M059J (cell line): ENCODE results near the gene NAA80. TPM values are rescaled to one million over a fixed set of nuclear protein-coding genes. Genes with fewer than 3 reads are reported as not detected.
A peak's percentile ranks its signal among the peaks of the same experiment; 100 is the strongest.

Experiments used
- DNase-seq: peaks from one replicate; pipeline ENCODE4 v3.0.0-alpha.2; 2012; ENCODE audit warnings: low read depth
- total RNA-seq: library from RNA; depleted of rRNA; stranded (reverse); fragments of >200 nt; shearing (Covaris generic); gene quantifications from 2 replicates; pipeline ENCODE4 v1.2.3, GENCODE V29; 2014; rRNA removed

The NAA80 gene
- total RNA-seq, 1 experiment from 2014 or later: 8.9 TPM

GRCh38 chr3:50259432-50260026 is 39.7 kb downstream of the NAA80 start:
- DNase-seq: no peak

- DNase-seq: no peak
Measured at GRCh38 chr3:50258979-50259378, 40.2 kb downstream of the NAA80 start.

- DNase-seq: no peak
Measured at GRCh38 chr3:50258029-50258680, 41.0 kb downstream of the NAA80 start.

- DNase-seq: peak; percentile 46
Measured at GRCh38 chr3:50256978-50257890, 42.0 kb downstream of the NAA80 start.

DNA sequence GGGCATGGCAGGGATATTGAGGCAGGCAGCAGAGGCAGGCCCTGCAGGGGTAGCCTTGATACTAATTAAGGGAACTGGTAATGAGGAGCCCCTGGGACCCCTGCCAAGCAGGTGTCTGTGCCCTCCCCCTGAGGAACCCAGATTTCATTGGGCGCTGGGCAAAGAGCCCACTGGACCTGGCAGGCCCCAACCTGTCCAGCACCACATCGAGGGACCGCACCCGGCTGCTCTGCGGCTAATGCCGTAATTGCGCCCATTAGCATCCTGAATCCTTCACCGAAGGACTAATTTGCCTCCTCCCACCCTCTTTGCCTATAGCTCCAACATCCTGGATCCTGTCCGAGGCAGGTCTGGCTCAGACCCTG is 44.0 kb downstream of the NAA80 start:
- no peak for DNase-seq

GRCh38 chr3:50254577-50255250 is 44.5 kb downstream of the NAA80 start:
- peak; percentile 49 for DNase-seq

GRCh38 chr3:50251220-50251619 is 48.0 kb downstream of the NAA80 start:
- no peak for DNase-seq

DNA sequence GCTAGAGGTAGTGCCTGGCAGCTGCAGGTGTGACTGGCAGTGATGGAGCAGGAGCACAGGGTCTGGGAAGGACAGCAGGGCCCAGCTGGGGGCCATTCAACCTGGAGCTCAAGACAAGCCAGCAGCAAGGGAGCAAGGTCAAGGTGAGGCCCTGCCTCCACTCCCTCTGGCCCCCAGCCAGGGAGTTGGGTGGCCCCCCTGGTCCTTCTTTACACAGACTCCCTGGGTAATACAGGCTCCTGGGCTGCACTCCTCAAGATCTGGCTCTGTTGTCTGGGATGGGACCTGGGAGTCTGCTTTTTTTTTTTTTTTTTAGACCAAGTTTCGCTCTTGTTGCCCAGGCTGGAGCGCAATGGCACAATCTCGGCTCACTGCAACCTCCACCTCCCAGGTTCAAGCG is 48.7 kb downstream of the NAA80 start:
- no peak for DNase-seq

DNA sequence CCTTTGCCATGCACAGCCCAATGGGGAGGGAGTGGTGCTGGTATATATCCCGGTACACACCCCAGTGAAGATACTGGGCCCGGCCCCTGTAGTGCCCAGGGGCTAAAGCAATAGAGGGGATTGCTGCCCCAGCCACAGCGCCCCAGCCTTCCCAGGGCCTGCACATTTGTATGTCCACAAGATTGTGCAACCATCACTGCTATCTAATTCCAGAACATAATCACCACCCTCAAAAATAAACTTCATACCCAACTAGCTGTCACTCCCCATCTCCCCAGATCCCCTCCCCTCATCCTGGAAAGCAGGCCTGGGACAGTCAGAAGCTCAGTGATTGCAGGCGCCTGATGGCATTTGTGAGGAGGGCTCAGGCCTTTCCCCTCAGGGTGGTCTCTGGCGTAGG is 49.7 kb downstream of the NAA80 start:
- no peak for DNase-seq

GRCh38 chr3:50248387-50248786 is 50.8 kb downstream of the NAA80 start:
- no peak for DNase-seq

DNA sequence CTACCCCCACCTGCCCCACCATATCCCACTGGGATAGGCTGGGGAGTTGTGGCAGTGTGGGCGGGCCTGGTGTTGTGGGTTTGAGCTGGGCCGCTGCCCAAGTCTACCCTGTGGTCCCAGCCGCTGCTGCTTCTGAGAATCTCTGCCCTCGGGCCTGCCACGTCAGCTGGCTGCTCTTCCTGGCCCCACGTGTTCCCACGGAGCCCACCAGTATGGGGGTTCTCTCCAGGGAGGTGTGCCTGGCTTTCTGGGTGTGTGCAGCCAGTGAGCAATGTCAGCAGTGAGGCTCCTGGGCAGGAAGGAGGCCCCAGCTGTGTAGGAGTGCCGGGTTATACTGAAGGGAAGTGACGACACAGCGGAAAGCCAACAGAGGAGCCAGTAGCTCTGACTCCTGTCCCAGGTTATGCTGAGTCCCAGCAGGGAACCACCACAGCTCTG is 52.7 kb downstream of the NAA80 start:
- peak; percentile 97 for DNase-seq

Other genes with a start within 250 kb of the NAA80 start
- gene RBM5, start 210.5 kb downstream of the NAA80 start, total RNA-seq: 18.0 and 37.1 TPM in 2 replicates
- 3.7 and 6.6 TPM in 2 replicates for gene SEMA3F, start 144.1 kb downstream of the NAA80 start, total RNA-seq
- not detected in 2 replicates for gene GNAT1, start 107.8 kb downstream of the NAA80 start, total RNA-seq
- 0.89 and 0.96 TPM in 2 replicates for gene SLC38A3, start 94.1 kb downstream of the NAA80 start, total RNA-seq
- gene GNAI2, start 63.2 kb downstream of the NAA80 start, total RNA-seq: 232 and 259 TPM in 2 replicates
- gene SEMA3B, start 30.3 kb downstream of the NAA80 start, total RNA-seq: 12.0 and 22.5 TPM in 2 replicates
- gene LSMEM2, start 20.3 kb downstream of the NAA80 start, total RNA-seq: not detected in 2 replicates
- gene IFRD2, start 7.0 kb downstream of the NAA80 start, total RNA-seq: 49.3 and 50.4 TPM in 2 replicates
- 1.6 and 3.0 TPM in 2 replicates for gene HYAL3, start within 50 bp of the NAA80 start, total RNA-seq
- not detected in 2 replicates for gene HYAL1, start 4.2 kb upstream of the NAA80 start, total RNA-seq
- 48.2 and 59.5 TPM in 2 replicates for gene HYAL2, start 23.3 kb upstream of the NAA80 start, total RNA-seq
- 23.7 and 25.4 TPM in 2 replicates for gene TUSC2, start 28.8 kb upstream of the NAA80 start, total RNA-seq
- gene RASSF1, start 41.4 kb upstream of the NAA80 start, total RNA-seq: 12.7 and 16.1 TPM in 2 replicates
- gene ZMYND10, start 46.3 kb upstream of the NAA80 start, total RNA-seq: 0.37 and 3.2 TPM in 2 replicates
- gene NPRL2, start 51.4 kb upstream of the NAA80 start, total RNA-seq: 15.6 and 27.9 TPM in 2 replicates
- 32.8 and 49.9 TPM in 2 replicates for gene CYB561D2, start 51.5 kb upstream of the NAA80 start, total RNA-seq
- 28.0 and 38.2 TPM in 2 replicates for gene TMEM115, start 60.1 kb upstream of the NAA80 start, total RNA-seq
- not detected in 2 replicates for gene CACNA2D2, start 204.2 kb upstream of the NAA80 start, total RNA-seq